ENCODE data around the gene KIF2C. TPM values are rescaled to one million over a fixed set of nuclear protein-coding genes. Genes with fewer than 3 reads are reported as not detected.
A peak's percentile ranks its signal among the peaks of the same experiment; 100 is the strongest.
"Not testable (repeated sequence)": the region's sequence is repeated elsewhere in the genome, so short reads cannot be mapped to it uniquely, and the experiment has no call there.

KIF2C gene
- total and polyA plus RNA-seq, 4 donors, result 7.9 to 13.5 (median 11.5) TPM

GRCh38 chr1:44724955-44725698 lies 14.5 kb upstream of the KIF2C start:
- Histone ChIP-seq H3K4me3 (ENCODE audit: low read depth, low read length) (no peak overlapping the region), H3K4me1 (ENCODE audit: control insufficient read depth, insufficient read depth, low read length) (peaks cover 3% of the 10 kb centered on the region), H3K27ac (ENCODE audit: low read depth, low read length) (no peak overlapping the region), H3K9me3 (ENCODE audit: control insufficient read depth, insufficient read depth, low read length) (no peaks in the 10 kb centered on the region), H3K27me3 (ENCODE audit: control insufficient read depth, insufficient read depth, low read length) (no peaks in the 10 kb centered on the region), H3K36me3 (ENCODE audit: control insufficient read depth, insufficient read depth, low read length) (peaks cover 5% of the 10 kb centered on the region)
- DNase-seq (ENCODE audit: low read depth in 4 of 6, low spot score in 6 of 6), result no peak
- WGBS (ENCODE audit: insufficient coverage), result 93% methylated on average over 27 of the region's 27 CpGs

DNA sequence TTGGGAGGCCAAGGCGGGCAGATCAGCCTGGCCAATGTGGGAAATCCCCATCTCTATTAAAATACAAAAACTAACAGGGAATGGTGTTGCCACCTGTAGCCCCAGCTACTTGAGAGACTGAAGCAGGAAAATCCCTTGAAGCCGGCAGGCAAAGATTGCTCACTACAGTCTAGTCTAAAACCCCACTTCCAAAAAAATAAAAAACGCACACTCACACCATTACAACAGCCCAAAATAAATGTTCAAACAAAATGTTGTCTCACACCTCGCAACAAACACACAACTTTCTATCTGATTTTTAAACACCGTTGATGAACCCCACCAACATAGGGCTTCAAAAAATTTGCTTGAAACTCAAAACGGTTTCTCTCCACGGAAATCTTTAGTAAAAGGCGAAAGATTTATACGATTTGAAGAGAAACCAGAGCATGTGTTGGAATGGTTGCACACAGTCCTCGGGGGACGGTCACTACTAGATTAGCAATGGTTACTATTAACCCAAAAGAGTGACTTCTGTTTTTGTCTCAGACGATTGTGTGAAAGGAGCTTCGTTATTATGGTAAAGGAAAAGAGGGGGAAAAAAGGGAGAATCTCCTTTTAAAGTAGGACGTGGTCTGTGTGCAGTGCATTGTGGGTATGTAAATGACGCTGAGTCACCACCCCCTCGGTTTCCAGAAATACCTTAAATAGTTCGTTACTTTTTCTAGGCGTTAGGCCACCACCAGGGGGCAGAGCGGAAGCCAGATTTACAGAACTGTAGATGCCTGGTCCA lies 8.7 kb upstream of the KIF2C start, which contains the start of gene RNU5D-1:
TSS of gene RNU5D-1 (minus strand) at position 430 of the 772 bp plus-strand sequence.
- Histone ChIP-seq H3K9me3 (ENCODE audit: control insufficient read depth, insufficient read depth, low read length) (no peaks in the 10 kb centered on the region), H3K4me1 (ENCODE audit: control insufficient read depth, insufficient read depth, low read length) (peaks cover 10% of the 10 kb centered on the region), H3K36me3 (ENCODE audit: control insufficient read depth, insufficient read depth, low read length) (no peaks in the 10 kb centered on the region), H3K4me3 (ENCODE audit: low read depth, low read length) (peak within 1 kb of the TSS; percentile 44), H3K27ac (ENCODE audit: low read depth, low read length) (peak within 1 kb of the TSS; percentile 95), H3K27me3 (ENCODE audit: control insufficient read depth, insufficient read depth, low read length) (no peaks in the 10 kb centered on the region)
- peak; percentile 86 to 98 (median 92) for DNase-seq (ENCODE audit: low read depth in 4 of 6, low spot score in 6 of 6)
- WGBS (ENCODE audit: insufficient coverage), result 3% methylated on average over 8 of the region's 19 CpGs

DNA sequence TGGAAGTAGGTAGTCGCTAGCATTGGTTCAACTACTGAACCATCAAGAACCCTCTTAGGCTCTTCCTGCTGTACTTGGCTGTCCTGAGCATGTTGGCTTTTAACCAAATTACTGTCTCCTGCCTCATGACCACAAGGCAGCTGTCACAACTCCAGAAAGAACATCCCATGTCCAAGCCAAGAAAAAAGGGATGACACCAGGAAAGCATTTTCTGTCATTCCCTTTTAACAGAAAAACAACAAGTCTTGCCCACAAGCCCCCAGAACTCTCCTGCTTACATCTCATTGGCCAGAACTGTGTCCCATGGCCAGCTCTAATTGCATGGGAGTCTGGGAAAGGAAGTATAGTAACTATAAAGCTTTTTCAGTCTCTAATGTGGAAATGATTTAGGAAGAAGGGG lies 6.3 kb upstream of the KIF2C start:
- H3K27ac ChIP-seq (ENCODE audit: low read depth, low read length), result no peak overlapping the region
- H3K36me3 ChIP-seq (ENCODE audit: control insufficient read depth, insufficient read depth, low read length), result no peaks in the 10 kb centered on the region
- DNase-seq (ENCODE audit: low read depth in 4 of 6, low spot score in 6 of 6), result peak in 1 of 6 donors; percentile 35
- WGBS (ENCODE audit: insufficient coverage), result no CpG with 5 or more reads among the region's 1 CpG
- peaks cover 10% of the 10 kb centered on the region for H3K4me1 ChIP-seq (ENCODE audit: control insufficient read depth, insufficient read depth, low read length)
- no peaks in the 10 kb centered on the region for H3K9me3 ChIP-seq (ENCODE audit: control insufficient read depth, insufficient read depth, low read length)
- H3K4me3 ChIP-seq (ENCODE audit: low read depth, low read length), result no peak overlapping the region
- H3K27me3 ChIP-seq (ENCODE audit: control insufficient read depth, insufficient read depth, low read length), result no peaks in the 10 kb centered on the region

- WGBS (ENCODE audit: insufficient coverage), result no CpG with 5 or more reads among the region's 1 CpG
- H3K36me3 ChIP-seq (ENCODE audit: control insufficient read depth, insufficient read depth, low read length), result no peaks in the 10 kb centered on the region
- no peak overlapping the region for H3K27ac ChIP-seq (ENCODE audit: low read depth, low read length)
- no peaks in the 10 kb centered on the region for H3K27me3 ChIP-seq (ENCODE audit: control insufficient read depth, insufficient read depth, low read length)
- DNase-seq (ENCODE audit: low read depth in 4 of 6, low spot score in 6 of 6), result no peak
- H3K9me3 ChIP-seq (ENCODE audit: control insufficient read depth, insufficient read depth, low read length), result no peaks in the 10 kb centered on the region
- peaks cover 10% of the 10 kb centered on the region for H3K4me1 ChIP-seq (ENCODE audit: control insufficient read depth, insufficient read depth, low read length)
- H3K4me3 ChIP-seq (ENCODE audit: low read depth, low read length), result no peak overlapping the region
Observed at GRCh38 chr1:44733784-44734183, 5.9 kb upstream of the KIF2C start.

GRCh38 chr1:44735992-44736391 lies 3.6 kb upstream of the KIF2C start:
- WGBS (ENCODE audit: insufficient coverage), result no CpG with 5 or more reads among the region's 1 CpG
- Histone ChIP-seq H3K27me3 (ENCODE audit: control insufficient read depth, insufficient read depth, low read length) (no peaks in the 10 kb centered on the region), H3K36me3 (ENCODE audit: control insufficient read depth, insufficient read depth, low read length) (no peaks in the 10 kb centered on the region), H3K4me3 (ENCODE audit: low read depth, low read length) (no peak overlapping the region), H3K9me3 (ENCODE audit: control insufficient read depth, insufficient read depth, low read length) (no peaks in the 10 kb centered on the region), H3K27ac (ENCODE audit: low read depth, low read length) (no peak overlapping the region), H3K4me1 (ENCODE audit: control insufficient read depth, insufficient read depth, low read length) (peaks cover 9% of the 10 kb centered on the region)
- no peak for DNase-seq (ENCODE audit: low read depth in 4 of 6, low spot score in 6 of 6)

GRCh38 chr1:44738953-44739306 lies 707 bp upstream of the KIF2C start:
- DNase-seq (ENCODE audit: low read depth in 4 of 6, low spot score in 6 of 6); H3K27me3 ChIP-seq (ENCODE audit: control insufficient read depth, insufficient read depth, low read length); H3K36me3 ChIP-seq (ENCODE audit: control insufficient read depth, insufficient read depth, low read length); H3K9me3 ChIP-seq (ENCODE audit: control insufficient read depth, insufficient read depth, low read length): not testable (repeated sequence)
- no CpG with 5 or more reads among the region's 1 CpG for WGBS (ENCODE audit: insufficient coverage)
- H3K4me3 ChIP-seq (ENCODE audit: low read depth, low read length), result peak overlapping the region; percentile 87
- peak overlapping the region; percentile 97 for H3K27ac ChIP-seq (ENCODE audit: low read depth, low read length)
- H3K4me1 ChIP-seq (ENCODE audit: control insufficient read depth, insufficient read depth, low read length), result peaks cover 14% of the 10 kb centered on the region

DNA sequence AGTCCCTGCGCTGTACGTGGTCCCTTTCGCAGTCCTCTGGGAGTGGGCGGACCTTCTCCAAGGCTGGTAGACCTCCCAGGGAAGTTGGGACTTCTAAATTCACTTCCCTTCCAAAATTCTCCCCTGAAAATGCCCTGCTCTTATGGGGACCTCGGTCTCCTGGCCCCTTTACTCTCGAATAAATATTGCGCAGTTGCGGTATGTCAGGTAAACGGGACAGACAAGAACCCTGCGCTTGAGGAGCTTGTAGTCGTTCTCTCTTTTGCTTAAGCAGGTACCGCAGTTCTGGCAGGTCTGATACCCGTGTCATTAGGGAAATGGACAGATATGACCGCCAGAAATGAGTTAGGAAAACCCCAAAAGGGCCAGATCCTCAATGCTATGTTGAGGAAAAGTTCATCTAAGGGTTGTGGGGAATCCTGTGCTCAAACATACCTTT lies 561 bp downstream of the KIF2C start:
- Histone ChIP-seq H3K9me3 (ENCODE audit: control insufficient read depth, insufficient read depth, low read length) (no peaks in the 10 kb centered on the region), H3K27me3 (ENCODE audit: control insufficient read depth, insufficient read depth, low read length) (no peaks in the 10 kb centered on the region), H3K27ac (ENCODE audit: low read depth, low read length) (no peak overlapping the region), H3K4me1 (ENCODE audit: control insufficient read depth, insufficient read depth, low read length) (peaks cover 14% of the 10 kb centered on the region), H3K4me3 (ENCODE audit: low read depth, low read length) (peak overlapping the region; percentile 87), H3K36me3 (ENCODE audit: control insufficient read depth, insufficient read depth, low read length) (no peaks in the 10 kb centered on the region)
- no peak for DNase-seq (ENCODE audit: low read depth in 4 of 6, low spot score in 6 of 6)
- under 1% methylated on average over 14 of the region's 14 CpGs for WGBS (ENCODE audit: insufficient coverage)

DNA sequence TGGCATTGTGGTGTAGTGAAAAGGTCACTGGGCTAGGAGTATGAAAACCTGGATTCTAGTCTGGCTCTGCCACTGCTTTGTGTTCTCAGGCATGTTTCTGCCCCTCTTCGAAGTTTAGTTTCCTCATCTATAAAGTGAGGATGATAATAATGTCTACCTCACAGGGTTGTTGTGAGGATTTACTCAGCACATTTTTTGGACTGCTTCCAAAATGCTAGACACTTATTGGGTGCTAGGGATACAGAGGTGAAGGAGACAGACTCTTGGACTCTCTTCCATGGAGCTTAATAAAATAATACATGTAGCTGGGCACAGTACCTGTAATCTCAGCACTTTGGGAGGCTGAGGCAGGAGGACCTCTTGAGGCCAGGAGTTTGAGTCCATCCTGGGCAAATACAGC lies 3.6 kb downstream of the KIF2C start:
- WGBS (ENCODE audit: insufficient coverage), result no CpG with 5 or more reads among the region's 1 CpG
- H3K4me3 ChIP-seq (ENCODE audit: low read depth, low read length), result no peak overlapping the region

DNA sequence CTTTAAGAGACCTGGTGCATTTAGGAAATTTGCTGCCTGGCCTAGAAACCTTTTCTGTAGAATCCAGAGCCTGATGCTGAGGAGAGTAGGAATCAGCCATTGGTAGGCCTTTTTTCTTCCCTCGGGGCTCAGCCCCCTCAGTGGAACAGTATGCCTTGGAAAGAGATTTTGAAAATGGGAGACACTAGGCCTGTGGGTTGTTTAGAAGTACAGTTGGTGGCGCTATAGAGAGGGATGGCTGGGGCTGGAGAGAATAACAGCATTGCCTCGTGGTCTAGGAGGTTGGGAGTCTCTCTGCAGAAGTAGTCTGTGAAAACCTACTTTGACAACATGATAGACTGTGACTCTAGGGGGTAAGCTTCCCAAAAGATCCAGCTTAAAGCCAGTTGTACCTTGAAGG lies 8.2 kb downstream of the KIF2C start:
- H3K4me1 ChIP-seq (ENCODE audit: control insufficient read depth, insufficient read depth, low read length), result no peaks in the 10 kb centered on the region
- peaks cover 8% of the 10 kb centered on the region for H3K36me3 ChIP-seq (ENCODE audit: control insufficient read depth, insufficient read depth, low read length)
- no peak for DNase-seq (ENCODE audit: low read depth in 4 of 6, low spot score in 6 of 6)
- H3K9me3 ChIP-seq (ENCODE audit: control insufficient read depth, insufficient read depth, low read length), result no peaks in the 10 kb centered on the region
- no peak overlapping the region for H3K27ac ChIP-seq (ENCODE audit: low read depth, low read length)
- WGBS (ENCODE audit: insufficient coverage), result 97% methylated on average over 3 of the region's 3 CpGs
- no peaks in the 10 kb centered on the region for H3K27me3 ChIP-seq (ENCODE audit: control insufficient read depth, insufficient read depth, low read length)
- no peak overlapping the region for H3K4me3 ChIP-seq (ENCODE audit: low read depth, low read length)

More for the DNA sequence above, 3.6 kb downstream of the KIF2C start:
- DNase-seq (ENCODE audit: low read depth in 4 of 6, low spot score in 6 of 6), result no peak
- no peak overlapping the region for H3K27ac ChIP-seq (ENCODE audit: low read depth, low read length)
- peaks cover 14% of the 10 kb centered on the region for H3K4me1 ChIP-seq (ENCODE audit: control insufficient read depth, insufficient read depth, low read length)
- no peaks in the 10 kb centered on the region for H3K9me3 ChIP-seq (ENCODE audit: control insufficient read depth, insufficient read depth, low read length)
- H3K27me3 ChIP-seq (ENCODE audit: control insufficient read depth, insufficient read depth, low read length), result no peaks in the 10 kb centered on the region
- H3K36me3 ChIP-seq (ENCODE audit: control insufficient read depth, insufficient read depth, low read length), result peaks cover 5% of the 10 kb centered on the region
